NCI-H1417 treated with DMSO at 0.1 percent for 48 hours (cell line): ENCODE data around the gene ARHGEF12.

Experiments
- DNase-seq: peaks from one replicate; lab custom pipeline; 2025; lab: John Stamatoyannopoulos, UW

Gene ARHGEF12

GRCh38 chr11:120318906-120319305, 17.3 kb upstream of the ARHGEF12 start:
- DNase-seq, result no peak

- DNase-seq, result peak; percentile 59
Measured at GRCh38 chr11:120324932-120325810, 11.0 kb upstream of the ARHGEF12 start, which contains the start of gene TLCD5. Gene TLCD5, plus strand, starts transcription at chr11:120325299. Its CDS starts 2,143 bp downstream, at chr11:120327442.

GRCh38 chr11:120326228-120326627, 10.0 kb upstream of the ARHGEF12 start:
- DNase-seq, result no peak

GRCh38 chr11:120326845-120327281, 9.3 kb upstream of the ARHGEF12 start:
- no peak for DNase-seq

- DNase-seq, result no peak
Measured at GRCh38 chr11:120327311-120327710, 8.9 kb upstream of the ARHGEF12 start.

- DNase-seq, result no peak
Measured at GRCh38 chr11:120329556-120329955, 6.7 kb upstream of the ARHGEF12 start.

- no peak for DNase-seq
Measured at GRCh38 chr11:120330045-120330444, 6.2 kb upstream of the ARHGEF12 start.

- DNase-seq, result no peak
Measured at GRCh38 chr11:120331301-120331996, 4.8 kb upstream of the ARHGEF12 start.

GRCh38 chr11:120332822-120333716, 3.1 kb upstream of the ARHGEF12 start:
- DNase-seq, result no peak

GRCh38 chr11:120333801-120334200, 2.4 kb upstream of the ARHGEF12 start:
- DNase-seq, result no peak

- DNase-seq, result no peak
Measured at GRCh38 chr11:120334332-120334731, 1.9 kb upstream of the ARHGEF12 start.

- DNase-seq, result peak; percentile 53
Measured at GRCh38 chr11:120334894-120335462, 1.2 kb upstream of the ARHGEF12 start.

GRCh38 chr11:120335556-120335907, 681 bp upstream of the ARHGEF12 start:
- no peak for DNase-seq

- DNase-seq, result no peak
Measured at GRCh38 chr11:120336641-120337354, 585 bp downstream of the ARHGEF12 start.

- DNase-seq, result no peak
Measured at GRCh38 chr11:120337355-120338106, 1.3 kb downstream of the ARHGEF12 start.

- no peak for DNase-seq
Measured at GRCh38 chr11:120338107-120338933, 2.1 kb downstream of the ARHGEF12 start.

GRCh38 chr11:120339394-120339890, 3.2 kb downstream of the ARHGEF12 start:
- DNase-seq, result no peak

GRCh38 chr11:120340529-120340928, 4.3 kb downstream of the ARHGEF12 start:
- no peak for DNase-seq

GRCh38 chr11:120342226-120342625, 6.0 kb downstream of the ARHGEF12 start:
- no peak for DNase-seq
